DMS 273 (cell line): ENCODE data around the gene TNFRSF4.

Experiments
- DNase-seq: peaks from one replicate; lab custom pipeline; 2025; ENCODE audit not compliant: unreplicated experiment; lab: John Stamatoyannopoulos, UW

The TNFRSF4 gene

DNA sequence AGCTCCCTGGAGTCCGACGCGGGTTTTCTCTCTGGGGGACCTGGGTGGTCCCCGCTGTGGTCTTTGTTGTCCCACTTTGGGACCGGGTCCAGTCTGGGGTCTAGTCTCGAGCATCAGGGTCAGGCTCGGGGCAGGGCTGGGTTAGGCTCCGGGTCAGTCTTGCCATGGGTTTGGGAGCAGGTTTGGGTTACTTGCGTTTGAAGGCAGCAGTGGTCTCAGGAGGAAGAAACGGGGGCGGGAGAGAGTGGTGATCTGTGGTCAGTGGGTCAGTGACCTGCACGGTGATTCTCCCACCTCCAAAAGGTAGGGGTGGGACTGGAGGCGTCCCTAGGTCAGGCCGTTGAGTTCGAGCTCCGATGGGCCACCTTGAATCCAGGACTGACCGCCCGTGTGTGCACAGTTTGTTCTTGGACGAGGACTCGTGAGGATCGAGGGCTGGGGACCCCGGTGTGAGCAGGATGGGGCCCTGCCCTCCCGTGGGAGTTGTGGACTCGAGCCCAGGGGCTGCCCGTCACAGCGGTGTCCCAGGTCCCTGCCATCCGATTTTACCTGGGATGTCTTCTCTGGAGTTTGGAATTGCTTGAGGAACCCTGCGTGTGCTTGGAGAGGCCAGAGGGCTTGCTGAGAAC, 20.3 kb upstream of the TNFRSF4 start:
- no peak for DNase-seq

DNA sequence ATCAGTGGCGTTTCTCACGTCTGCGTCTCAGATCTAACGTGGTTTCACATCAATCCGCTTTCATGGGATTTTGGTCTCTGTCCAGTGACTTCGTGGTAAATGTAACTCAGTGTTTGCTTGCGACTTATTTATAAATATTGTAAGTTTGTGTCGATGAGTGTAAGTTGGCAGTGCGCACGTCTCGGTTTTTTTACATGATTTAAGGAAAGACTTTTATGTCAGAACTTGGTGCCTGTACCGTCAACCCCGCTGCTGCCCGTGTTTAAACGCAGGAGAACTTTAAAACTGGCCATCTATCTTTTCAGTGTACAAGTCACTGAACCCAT, 19.6 kb upstream of the TNFRSF4 start:
- DNase-seq: no peak

- DNase-seq: no peak
Observed at GRCh38 chr1:1232796-1233566, 19.0 kb upstream of the TNFRSF4 start.

DNA sequence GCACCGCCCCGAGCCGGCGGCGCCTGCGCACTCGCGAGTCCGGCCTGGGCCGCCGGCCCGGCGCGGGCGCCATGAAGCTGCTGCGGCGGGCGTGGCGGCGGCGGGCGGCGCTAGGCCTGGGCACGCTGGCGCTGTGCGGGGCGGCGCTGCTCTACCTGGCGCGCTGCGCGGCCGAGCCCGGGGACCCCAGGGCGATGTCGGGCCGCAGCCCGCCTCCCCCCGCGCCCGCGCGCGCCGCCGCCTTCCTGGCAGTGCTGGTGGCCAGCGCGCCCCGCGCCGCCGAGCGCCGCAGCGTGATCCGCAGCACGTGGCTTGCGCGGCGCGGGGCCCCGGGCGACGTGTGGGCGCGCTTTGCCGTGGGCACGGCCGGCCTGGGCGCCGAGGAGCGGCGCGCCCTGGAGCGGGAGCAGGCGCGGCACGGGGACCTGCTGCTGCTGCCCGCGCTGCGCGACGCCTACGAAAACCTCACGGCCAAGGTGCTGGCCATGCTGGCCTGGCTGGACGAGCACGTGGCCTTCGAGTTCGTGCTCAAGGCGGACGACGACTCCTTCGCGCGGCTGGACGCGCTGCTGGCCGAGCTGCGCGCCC, 18.3 kb upstream of the TNFRSF4 start, which contains the start of gene B3GALT6:
B3GALT6 (plus strand) TSS at position 30 of the 588 bp plus-strand sequence; CDS start at position 72, 42 bp downstream.
- no peak for DNase-seq

DNA sequence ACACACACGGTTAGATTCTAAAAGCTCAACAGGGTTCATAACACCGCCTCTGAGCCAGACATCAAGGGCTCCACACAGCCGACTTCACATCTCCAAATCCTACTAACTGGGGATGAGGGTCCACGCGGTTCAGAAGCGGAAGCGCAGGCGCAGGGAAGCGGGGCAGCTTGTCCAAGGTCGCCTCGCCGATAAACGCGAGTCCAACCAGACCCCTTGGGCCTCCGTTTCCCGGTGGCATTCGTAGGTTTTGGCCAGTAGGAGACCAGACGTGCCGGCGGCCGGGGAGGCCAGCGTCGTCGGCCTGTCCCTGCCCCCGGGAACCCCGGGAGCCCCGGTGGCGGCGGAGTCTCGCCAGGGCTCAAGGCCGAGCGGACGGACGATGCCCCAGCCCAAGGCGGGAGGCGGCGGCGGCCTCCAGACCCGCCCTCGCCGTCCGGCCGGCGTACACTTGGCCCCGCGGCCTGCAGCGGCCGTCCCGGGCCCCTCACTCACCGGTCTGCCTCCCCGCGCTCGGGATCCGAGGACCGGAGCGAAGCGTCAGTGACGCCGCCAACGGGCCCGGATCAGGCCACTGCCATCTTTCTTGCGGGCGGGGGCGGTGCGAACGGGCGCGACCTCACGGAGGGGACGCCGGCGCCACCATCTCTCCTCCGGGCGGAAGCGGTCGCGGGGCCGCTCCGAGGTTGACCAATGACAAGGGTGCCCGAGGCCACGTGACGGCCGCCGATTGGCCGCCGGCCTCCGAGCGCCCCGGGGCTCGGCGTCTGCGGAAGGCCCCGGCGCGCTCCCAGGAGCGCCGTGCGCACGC, 17.7 kb upstream of the TNFRSF4 start, which contains the start of gene SDF4:
SDF4 (minus strand) TSS at position 602 of the 808 bp plus-strand sequence. CDS start 3,229 bp downstream, outside the sequence.
- DNase-seq: peak; percentile 98

- peak; percentile 78 for DNase-seq
Observed at GRCh38 chr1:1230656-1231399, 16.9 kb upstream of the TNFRSF4 start.

- DNase-seq: no peak
Observed at GRCh38 chr1:1229770-1230169, 15.8 kb upstream of the TNFRSF4 start.

DNA sequence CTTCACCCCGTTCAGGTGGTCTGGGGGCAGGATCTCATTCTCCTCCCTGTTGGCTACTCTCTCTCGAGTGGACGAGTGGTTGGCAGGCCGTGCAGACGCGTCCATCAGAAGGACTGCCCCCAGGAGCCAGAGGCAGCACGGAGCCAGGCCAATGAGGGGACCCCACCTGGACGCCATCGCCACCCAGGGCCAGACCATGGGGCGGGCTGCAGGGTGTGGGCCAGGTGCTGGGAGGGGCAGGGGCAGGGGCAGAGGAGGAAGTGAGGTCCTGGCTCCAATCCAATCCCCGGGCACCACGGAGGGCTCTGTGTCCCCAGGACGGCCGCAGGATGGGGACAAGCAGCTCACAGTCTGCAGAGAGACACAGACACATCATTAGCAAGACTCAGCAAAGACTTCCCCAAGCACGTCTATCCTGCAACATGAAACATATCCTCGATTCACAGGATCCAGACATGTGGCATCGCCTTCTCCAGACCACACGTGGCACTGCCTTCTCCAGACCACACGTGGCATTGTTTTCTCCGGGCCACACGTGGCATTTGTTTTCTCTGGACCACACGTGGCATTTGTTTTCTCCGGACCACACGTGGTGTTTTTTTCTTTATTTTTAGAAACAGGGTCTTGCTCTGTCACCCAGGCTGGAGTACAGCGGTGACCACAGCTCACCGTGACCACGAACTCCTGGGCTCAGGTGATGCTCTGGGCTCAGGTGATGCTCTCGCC, 14.8 kb upstream of the TNFRSF4 start:
- DNase-seq: no peak

GRCh38 chr1:1228187-1228586, 14.2 kb upstream of the TNFRSF4 start:
- DNase-seq: no peak

GRCh38 chr1:1227386-1227785, 13.4 kb upstream of the TNFRSF4 start:
- no peak for DNase-seq

GRCh38 chr1:1226566-1227362, 12.8 kb upstream of the TNFRSF4 start:
- no peak for DNase-seq

GRCh38 chr1:1225913-1226312, 12.0 kb upstream of the TNFRSF4 start:
- DNase-seq: no peak

DNA sequence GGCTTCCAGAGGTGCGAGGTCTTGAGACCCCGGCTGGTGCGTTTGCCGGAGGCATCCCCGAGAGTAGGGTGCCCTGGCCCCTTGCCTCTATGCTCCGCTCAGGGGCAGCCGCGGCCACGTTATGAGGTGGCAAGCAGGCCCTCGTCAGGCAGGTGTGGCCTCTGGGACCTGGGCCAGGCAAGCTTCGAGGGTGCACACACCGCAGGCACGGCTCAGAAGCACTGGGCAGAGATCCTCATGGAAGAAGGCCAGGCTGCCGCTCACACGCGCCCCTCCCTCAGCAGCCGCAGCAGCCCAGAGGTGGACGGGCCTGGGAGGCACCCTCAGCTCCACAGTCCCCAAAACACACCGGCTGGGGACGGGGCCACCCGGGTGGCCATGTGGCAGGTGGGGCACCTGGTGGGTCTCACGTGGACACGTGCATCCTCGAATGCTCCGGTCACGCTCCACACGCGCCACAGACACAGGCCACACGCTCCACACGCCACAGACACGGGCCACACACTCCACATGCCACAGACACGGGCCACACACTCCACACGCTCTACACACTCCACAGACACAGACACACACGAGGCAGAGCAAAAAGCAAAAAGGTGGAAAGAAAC, 11.4 kb upstream of the TNFRSF4 start:
- no peak for DNase-seq

GRCh38 chr1:1223891-1224290, 9.9 kb upstream of the TNFRSF4 start:
- no peak for DNase-seq

GRCh38 chr1:1223321-1223720, 9.4 kb upstream of the TNFRSF4 start:
- DNase-seq: no peak

GRCh38 chr1:1222575-1223225, 8.7 kb upstream of the TNFRSF4 start:
- DNase-seq: no peak

DNA sequence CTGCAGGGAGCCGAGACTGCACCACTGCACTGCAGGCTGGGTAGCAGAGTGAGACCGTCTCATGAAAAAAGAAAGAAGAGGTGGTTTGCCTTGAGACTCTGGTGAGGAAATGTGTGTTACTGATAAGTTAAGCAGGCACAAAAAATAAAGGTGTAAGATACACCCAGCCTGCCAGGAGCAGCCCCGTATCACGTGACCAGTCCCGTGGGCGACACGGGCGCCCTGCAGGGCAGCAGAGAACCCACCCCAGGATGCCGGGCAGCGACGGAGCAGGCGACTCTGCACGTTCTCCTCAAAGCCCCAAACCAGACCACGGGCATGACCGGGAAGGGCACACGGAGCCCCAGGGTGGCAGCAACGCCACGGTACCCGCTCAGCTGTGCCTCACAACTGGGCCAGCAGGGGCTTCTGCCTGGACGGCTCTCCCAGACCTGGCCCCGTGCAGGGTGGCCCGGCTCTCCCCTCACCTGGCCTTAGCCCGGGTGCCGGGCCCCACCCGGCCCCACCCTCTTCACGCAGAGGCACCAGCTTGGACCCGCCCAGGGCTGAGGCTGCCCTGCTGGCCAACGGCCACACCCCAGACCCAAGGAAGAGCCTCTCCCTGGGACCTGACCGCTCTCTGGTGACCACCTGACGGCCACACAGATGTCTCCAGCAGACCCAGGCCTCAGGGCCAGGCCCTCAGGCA, 8.1 kb upstream of the TNFRSF4 start:
- no peak for DNase-seq

- DNase-seq: no peak
Observed at GRCh38 chr1:1220197-1220596, 6.2 kb upstream of the TNFRSF4 start.
